ENCODE measurements around the gene FAT4.

DNA sequence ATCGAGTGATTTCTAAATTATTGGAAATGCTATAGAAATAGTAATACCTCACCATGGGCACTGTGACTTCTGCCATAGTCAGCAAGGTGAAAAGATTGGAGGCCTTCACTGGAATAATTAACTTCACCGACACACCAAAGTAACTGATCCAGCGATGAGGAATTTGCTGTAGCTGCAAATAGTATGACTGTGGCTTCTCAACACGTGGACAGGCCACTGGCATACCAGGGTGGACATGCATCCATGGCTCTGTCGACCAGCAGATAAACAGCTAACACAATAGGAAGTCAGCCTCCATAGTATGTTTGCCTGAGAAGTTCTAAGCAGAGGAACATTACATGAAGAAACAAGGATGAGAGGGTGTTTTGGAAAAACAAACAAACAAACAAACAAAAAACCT is 10.9 kb upstream of the FAT4 start:
- TF ChIP-seq POLR2AphosphoS5 (IDR thresholded peaks at IDR 0.05) (no peak), EP300 (conservative IDR thresholded peaks at IDR 0.05; ENCODE audit: poor library complexity, severe bottlenecking) (no peak)
- TF ChIP-seq, protein P1, sequence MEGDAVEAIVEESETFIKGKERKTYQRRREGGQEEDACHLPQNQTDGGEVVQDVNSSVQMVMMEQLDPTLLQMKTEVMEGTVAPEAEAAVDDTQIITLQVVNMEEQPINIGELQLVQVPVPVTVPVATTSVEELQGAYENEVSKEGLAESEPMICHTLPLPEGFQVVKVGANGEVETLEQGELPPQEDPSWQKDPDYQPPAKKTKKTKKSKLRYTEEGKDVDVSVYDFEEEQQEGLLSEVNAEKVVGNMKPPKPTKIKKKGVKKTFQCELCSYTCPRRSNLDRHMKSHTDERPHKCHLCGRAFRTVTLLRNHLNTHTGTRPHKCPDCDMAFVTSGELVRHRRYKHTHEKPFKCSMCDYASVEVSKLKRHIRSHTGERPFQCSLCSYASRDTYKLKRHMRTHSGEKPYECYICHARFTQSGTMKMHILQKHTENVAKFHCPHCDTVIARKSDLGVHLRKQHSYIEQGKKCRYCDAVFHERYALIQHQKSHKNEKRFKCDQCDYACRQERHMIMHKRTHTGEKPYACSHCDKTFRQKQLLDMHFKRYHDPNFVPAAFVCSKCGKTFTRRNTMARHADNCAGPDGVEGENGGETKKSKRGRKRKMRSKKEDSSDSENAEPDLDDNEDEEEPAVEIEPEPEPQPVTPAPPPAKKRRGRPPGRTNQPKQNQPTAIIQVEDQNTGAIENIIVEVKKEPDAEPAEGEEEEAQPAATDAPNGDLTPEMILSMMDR (IDR thresholded peaks at IDR 0.05; ENCODE audit: poor library complexity, severe bottlenecking) = no peak
